Measurements from ENCODE around the gene PCDHGC3. TPM values are rescaled to one million over a fixed set of nuclear protein-coding genes. Genes with fewer than 3 reads are reported as not detected.

The PCDHGC3 gene
- total and polyA plus RNA-seq, 2 of the 13 experiments (the other 11 are each of a cell fraction or from before 2014, with no cell fraction given), result 0.20 to 0.30 TPM

DNA sequence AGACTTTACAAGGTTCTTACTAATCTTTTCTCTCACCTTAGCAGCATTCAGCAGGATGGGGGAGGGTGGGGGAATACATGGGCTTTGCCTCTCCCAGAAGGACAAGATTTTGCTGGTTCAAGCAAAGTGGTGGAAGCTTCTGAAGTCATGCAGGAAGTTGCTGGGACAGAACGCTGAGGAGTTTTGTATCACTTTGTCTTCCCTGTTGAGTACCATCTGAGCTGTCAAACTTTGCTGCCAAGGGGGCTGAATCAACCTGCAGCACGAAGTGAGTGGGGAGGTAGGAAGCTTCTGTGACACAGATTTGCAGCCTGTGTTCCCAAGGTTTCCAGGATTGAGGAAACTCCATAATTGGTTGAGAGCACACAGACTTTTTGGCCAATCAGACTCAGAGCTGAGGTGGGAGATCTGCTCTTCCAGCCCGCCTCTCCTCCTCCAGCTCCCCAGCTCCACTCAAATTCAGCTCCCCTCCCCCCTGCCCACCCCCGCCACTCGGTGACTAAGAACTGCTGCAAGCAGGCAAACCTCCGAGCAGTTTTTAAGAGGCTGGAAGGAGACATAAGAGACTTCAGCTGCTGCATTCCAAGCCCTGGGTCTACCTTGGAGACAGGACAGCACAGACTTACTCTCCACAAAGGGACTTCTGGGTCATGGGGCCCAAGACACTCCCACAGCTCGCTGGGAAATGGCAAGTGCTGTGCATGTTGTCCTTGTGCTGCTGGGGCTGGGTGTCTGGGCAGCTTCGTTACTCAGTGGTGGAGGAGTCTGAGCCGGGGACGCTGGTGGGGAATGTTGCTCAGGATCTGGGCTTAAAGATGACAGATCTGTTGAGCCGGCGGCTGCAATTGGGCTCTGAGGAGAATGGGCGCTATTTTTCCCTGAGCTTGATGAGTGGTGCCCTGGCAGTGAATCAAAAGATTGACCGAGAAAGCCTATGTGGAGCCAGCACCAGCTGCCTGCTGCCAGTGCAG, 13.1 kb downstream of the PCDHGC3 start, which contains the start of gene PCDHGC5 (continued):
- TF ChIP-seq, protein P1, sequence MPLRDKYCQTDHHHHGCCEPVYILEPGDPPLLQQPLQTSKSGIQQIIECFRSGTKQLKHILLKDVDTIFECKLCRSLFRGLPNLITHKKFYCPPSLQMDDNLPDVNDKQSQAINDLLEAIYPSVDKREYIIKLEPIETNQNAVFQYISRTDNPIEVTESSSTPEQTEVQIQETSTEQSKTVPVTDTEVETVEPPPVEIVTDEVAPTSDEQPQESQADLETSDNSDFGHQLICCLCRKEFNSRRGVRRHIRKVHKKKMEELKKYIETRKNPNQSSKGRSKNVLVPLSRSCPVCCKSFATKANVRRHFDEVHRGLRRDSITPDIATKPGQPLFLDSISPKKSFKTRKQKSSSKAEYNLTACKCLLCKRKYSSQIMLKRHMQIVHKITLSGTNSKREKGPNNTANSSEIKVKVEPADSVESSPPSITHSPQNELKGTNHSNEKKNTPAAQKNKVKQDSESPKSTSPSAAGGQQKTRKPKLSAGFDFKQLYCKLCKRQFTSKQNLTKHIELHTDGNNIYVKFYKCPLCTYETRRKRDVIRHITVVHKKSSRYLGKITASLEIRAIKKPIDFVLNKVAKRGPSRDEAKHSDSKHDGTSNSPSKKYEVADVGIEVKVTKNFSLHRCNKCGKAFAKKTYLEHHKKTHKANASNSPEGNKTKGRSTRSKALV (CRISPR knock-in tag; IDR thresholded peaks at IDR 0.05), result no peak
- TF ChIP-seq NFIC (IDR thresholded peaks at IDR 0.05; ENCODE audit: low read length) (no peak), NONO (IDR thresholded peaks at IDR 0.05) (no peak), NONO (CRISPR knock-in tag; conservative IDR thresholded peaks at IDR 0.05) (no peak), ARID2 (CRISPR knock-in tag; IDR thresholded peaks at IDR 0.05; ENCODE audit: borderline replicate concordance) (no peak), ARID4A (CRISPR knock-in tag; IDR thresholded peaks at IDR 0.05; ENCODE audit: borderline replicate concordance) (no peak), ZNF788 (CRISPR knock-in tag; IDR thresholded peaks at IDR 0.05; ENCODE audit: borderline replicate concordance) (no peak), ZNF224 (CRISPR knock-in tag; IDR thresholded peaks at IDR 0.05) (no peak), ZNF766 (CRISPR knock-in tag; IDR thresholded peaks at IDR 0.05; ENCODE audit: borderline replicate concordance) (no peak), NFKBIZ (CRISPR knock-in tag; IDR thresholded peaks at IDR 0.05) (no peak), ZNF558 (CRISPR knock-in tag; IDR thresholded peaks at IDR 0.05; ENCODE audit: borderline replicate concordance) (no peak), RAD21 (CRISPR knock-in tag; IDR thresholded peaks at IDR 0.05) (no peak), ZNF761 (CRISPR knock-in tag; conservative IDR thresholded peaks at IDR 0.05) (no peak), MIER3 (CRISPR knock-in tag; IDR thresholded peaks at IDR 0.05; ENCODE audit: borderline replicate concordance) (no peak), ZNF782 (CRISPR knock-in tag; IDR thresholded peaks at IDR 0.05; ENCODE audit: borderline replicate concordance) (no peak)
- TF ChIP-seq, protein P2, sequence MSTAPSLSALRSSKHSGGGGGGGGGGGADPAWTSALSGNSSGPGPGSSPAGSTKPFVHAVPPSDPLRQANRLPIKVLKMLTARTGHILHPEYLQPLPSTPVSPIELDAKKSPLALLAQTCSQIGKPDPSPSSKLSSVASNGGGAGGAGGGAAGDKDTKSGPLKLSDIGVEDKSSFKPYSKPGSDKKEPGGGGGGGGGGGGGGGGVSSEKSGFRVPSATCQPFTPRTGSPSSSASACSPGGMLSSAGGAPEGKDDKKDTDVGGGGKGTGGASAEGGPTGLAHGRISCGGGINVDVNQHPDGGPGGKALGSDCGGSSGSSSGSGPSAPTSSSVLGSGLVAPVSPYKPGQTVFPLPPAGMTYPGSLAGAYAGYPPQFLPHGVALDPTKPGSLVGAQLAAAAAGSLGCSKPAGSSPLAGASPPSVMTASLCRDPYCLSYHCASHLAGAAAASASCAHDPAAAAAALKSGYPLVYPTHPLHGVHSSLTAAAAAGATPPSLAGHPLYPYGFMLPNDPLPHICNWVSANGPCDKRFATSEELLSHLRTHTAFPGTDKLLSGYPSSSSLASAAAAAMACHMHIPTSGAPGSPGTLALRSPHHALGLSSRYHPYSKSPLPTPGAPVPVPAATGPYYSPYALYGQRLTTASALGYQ (CRISPR knock-in tag; IDR thresholded peaks at IDR 0.05), result no peak
